Stimulated activated CD8-positive, alpha-beta memory T cell treated with anti-CD3 and anti-CD28 coated beads, Interleukin-4, amount 100 ng/mL, for 4 hours (primary cell): ENCODE data around the gene GALNT14.

Source experiments
- DNase-seq, 2 donors: peaks; one replicate each; pipeline ENCODE4 v3.0.0-alpha.2; 2020; ENCODE audit warnings: low read depth in 2 of 2, low spot score in 1 of 2

The GALNT14 gene

DNA sequence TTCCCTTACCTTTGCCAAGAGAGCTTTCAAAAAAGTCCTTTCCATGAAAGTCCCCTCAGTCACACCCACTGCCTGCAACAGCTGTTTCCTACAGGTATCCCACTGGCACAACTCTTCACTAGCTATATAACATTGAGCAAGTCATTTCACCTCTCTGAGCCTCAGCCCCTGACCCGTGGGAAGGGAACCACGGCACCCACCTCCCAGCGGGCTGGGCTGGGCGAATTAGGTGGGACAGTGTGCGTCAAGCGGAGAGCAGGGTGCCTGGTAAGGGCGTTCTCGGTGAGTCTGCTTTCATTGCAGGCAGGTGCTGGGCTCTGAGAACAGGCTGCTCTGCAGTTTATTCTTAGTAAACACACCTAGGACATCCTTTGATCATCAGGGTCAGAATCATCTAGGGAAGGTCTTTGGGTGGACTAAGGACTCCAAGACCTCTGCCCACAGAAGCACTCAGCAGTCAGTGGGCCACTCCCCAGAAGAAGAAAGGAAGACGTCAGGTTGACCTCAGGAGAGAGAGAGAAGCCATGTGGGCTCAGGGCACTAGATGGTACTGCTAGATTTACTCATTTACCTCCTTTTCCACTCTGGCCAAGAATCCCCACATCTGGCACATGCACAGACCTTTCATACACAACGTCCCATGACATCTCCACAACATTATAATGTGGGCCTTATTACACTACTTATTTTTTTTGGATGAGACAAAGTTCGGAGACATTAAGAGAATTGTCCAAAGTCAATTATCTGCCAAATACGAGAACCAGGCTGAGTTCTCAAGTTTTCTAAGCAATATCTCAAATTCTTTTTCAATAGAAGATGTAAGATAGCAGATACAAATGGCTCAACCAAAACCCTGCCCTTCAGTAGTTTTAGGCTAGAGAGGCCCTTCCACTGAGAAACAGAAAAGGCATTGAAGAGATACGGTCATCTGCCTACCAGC is 79.9 kb downstream of the GALNT14 start:
- DNase-seq, result no peak

DNA sequence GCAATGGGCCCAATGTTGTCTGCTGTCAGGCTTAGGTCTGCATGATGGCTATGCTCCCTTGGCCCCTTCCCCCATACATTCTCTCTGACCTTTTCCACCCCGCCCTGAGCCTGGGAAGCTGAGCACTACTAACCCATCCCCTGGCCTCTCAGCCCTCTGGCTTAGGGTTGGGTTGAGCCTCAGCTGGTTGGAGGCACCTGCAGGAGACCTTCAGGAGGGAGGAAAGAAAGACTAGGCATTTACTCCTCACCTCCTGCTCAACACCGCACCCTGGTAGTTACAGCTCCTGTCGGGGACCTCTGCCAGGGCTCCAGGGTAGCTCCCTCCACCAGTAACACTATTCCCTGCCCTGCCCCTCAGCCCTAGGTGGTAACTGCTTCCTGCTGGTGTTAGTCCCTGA is 80.5 kb downstream of the GALNT14 start:
- no peak for DNase-seq

DNA sequence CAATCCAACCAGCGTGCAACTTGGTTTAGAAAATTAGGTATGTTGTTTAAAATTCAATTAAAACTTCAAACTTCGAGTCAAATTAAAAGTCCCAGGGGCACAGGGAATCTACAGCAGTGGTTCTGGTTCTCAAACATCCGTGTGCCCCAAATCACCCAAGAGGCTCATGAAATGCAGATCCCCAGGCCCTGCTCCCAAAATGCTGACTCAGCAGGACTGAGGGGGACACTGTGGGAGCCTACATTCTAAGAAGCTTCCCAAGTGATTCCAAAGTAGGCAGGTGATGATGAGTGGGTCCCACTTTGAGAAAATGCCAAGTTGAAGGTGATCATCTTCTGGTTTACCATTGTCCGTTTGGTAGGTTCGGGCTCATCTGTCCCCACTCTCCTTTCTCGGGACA is 82.3 kb downstream of the GALNT14 start:
- DNase-seq, result no peak

DNA sequence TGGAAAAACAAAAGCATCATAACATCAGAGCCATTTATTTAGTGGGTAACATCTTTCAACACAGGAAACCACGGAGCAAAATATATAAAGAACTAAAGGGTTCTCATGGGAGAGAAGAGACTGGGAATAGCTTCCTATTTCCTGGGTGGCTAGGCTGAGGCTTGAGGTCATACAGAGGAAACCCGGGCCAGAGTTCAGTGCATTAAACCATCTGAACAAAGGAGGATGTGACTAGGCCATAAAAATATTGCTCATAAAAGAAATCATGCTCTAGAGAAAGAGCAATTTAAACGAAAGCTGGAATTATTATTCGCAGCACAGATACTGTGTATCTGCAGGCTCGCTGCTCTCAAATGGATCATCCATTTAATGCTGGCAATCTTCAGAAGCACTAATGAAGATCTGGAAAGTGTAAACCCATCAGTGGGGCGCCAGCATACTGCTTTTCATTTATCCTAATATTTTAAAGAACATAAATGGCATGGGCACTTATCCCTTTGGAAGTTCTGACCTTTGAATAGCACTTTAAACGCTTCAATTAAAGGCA is 83.3 kb downstream of the GALNT14 start:
- DNase-seq, result no peak

DNA sequence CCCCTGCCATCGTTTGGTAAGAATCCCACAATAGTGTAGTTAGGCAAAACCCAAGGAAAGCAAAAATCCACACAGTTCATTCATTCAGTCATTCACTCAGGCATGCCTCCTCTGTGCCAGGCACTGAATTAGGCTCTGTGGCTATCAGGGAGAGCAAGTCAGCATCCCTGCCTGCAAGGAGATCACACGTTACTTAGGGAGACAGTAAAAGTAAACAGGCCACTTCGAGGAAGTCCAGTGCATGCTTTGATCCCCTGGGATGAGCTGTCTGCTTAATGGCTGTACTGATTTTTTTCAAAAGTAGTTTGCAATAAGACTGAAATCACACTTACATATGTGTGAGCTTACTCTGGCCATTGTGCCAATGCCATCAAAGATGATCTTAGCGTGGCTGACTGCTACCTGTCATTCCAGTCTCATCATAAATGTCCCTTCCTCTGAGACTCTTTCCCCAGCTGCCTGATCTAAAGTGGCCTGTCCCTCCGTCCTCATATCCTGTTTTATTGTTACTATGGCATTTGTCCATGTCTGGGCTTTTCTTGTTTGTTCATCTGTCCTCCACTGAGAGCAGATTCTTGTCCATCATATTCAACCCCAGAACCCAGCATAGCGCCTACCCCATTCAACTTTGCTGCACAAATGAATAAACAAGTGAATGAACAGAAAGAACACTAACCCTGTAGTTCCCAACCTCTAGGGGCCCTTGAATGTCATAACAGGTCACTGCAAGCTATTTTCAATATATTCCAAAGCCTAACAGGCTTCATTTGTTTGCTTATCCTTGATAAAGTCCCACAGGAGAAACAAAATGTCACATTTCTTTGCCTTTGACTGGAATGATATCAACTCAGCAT is 84.1 kb downstream of the GALNT14 start:
- DNase-seq, result no peak

DNA sequence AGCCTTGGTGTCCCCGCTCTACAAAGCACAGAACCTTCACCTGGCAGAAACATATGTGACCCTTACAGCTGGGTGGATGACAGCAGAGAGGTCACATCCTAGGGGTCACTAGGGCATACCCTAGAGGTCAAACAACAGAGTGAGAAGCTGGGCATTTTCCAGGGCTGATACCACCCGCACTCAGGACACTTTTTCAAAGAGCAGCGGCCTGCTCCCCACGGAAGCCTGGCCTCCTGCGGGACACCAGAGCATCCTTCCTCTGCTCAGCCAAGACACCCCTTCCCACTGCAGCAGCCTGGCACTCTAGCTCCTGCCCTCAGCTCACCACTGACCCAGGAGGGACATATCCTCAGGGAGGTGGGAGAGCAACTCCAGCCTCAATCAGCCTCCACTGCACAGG is 86.0 kb downstream of the GALNT14 start:
- DNase-seq, result no peak

DNA sequence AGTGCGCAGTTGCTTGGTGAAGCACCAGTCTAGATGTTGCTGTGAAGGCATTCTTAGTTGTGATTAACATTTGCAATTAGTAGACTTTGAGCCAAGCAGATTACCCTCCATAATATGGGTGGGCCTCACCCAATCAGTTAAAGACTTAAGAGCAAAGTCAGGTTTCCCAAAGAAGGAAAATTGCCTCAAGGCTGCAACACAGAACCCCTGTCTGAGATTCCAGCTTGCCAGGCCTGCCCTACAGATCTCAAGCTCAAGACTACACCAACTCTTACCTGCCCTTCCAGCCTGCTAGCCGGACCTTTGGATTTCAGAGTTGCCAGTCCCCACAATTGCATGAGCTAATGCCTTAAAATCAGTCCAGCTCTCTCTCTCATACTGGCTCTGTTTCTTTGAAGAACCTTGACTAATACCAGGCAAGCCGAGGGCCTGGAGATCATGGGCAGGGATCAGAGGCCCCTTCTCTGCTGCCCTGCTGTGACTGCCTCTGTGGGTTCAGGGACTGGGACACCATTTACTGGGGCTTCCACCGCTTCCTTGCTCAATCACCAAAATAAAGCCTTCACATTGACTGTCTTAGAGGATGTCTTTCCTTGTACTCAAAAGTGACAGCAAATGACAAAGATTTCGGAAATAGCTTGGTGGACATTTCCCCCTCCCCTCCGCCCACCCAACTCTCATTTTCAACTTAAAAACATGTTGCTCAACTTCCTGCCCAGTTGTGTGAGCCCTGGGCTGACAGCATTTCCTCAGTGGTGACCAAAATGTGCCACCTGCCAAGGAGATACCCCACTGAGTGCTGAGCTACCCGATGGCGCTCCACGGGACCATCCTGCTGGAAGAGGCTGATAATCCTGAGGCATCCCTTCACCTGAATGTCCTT is 86.7 kb downstream of the GALNT14 start:
- DNase-seq, result no peak

DNA sequence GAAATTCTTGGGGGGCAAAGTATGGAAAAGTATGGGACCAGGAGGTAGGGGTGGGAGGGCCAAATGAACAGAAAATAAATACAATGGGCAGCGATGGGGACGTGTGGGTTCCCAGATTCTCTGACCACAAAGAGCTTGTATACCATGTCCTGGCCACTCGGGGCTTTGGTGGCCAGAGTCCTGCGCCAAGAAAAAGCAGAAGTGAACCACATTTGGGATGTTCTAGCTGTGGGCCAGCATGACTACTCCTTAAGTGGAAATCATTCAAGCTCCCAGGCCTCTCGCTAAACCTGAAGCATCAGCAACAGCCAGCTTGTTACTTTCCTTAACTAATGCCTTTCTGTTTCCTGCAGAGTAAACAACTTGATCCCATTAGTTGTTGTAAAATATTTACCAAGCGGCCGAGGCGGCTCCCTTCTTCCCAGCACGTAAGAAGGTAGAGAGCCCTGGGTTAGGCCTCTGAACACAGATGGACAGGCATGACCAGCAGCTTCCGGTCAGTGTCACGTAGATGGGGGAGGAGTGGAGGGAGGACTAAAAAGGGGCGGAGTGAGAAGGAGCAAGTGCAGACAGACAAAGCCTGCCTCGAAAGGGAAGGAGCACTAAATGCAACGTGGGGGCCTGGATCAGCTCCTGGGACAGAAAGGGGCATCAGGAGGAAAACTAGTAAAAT is 88.2 kb downstream of the GALNT14 start:
- no peak for DNase-seq

DNA sequence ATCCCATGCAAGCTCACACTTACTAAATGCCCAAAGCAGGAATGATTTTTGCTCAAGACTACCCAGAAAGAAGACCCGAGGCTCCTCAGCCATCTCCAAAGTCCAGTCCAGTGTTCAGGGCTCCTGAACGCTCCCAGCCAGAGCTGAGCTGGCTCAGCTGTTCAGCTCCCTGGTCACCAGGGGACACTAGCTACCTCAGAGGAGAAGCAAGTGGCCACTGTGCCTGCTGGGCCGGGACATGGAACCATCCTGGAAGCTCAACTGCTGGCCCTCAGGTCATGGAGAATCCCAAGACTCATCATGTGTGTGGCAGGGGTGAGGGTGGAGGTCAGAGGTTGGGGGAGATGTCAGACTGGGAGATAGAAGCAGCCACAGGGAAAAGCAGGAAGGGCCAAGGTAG is 89.0 kb downstream of the GALNT14 start:
- DNase-seq, result no peak

DNA sequence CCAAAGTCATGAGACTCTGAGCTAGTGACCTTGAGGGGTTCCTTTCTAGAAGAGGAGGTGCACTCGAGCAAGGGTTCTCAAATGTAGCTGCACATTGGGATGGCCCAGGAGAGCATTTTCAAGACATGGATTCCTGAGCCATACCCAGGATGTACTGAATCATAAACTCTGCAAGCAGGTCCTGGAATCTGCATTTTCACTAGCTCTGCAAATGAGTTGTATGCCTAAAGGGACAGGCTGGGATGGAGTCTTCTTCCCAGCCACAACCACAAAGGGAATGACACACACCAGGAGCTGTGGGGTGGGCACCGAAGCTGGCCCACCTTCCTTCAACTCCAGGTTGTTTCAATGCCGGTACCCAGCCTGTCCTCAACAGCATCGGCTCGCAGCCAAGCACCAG is 90.6 kb downstream of the GALNT14 start:
- no peak for DNase-seq

DNA sequence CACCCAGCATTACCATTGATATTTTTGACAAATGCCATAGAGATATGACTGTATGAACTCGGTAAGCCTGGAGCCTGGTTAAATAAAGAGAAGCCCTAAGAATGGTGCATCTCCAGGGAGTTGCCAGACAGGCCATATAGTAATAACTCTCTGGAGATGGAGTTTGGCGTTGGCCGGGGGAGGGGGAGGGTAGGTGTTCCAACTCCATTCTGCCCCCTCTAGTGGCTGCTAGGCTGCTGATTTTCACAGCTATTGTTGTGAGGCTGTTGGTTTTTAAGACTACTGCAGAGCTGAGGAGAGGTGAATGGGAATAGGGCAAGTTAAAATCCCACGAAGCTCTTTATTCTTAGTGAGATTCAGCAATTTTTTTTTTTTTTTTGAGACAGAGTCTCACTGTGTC is 99.9 kb downstream of the GALNT14 start:
- no peak for DNase-seq

DNA sequence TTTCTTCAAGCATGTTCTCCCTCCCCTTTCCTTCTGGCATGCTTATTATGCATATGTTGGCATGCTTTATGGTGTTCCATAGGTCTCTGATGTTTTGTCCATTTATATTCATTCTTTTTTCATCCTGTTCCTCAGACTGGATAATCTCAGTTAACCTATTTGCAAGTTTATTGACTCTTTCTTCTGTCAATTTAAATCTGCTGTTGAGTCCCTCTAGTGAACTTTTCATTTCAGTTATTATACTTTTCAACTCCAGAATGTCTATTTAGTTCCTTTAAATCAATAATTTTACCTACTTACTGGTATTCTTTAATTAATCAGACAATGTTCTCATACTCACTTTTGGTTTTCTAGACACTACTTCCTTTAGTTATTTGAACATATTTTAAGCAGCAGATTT is 101.2 kb downstream of the GALNT14 start:
- DNase-seq, result no peak

DNA sequence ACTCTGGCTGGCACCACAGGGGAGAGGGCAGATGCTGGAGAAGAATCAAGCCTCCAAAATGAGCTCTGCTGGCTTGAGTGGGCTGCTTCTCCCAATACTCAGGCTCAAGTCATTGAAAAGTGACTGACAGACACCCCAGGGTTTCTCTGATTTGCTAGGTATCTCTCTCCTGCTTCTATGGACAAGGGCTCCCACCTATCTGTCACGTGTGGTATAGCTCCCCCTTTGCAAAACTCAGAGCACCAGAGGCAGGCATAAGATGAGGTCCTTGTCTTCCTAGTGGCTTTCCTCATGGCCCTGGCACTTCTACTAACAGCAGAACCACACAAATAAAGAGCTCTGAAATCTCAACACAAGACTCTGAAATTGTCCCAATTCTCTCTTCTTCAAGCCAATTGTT is 105.2 kb downstream of the GALNT14 start:
- DNase-seq, result no peak

DNA sequence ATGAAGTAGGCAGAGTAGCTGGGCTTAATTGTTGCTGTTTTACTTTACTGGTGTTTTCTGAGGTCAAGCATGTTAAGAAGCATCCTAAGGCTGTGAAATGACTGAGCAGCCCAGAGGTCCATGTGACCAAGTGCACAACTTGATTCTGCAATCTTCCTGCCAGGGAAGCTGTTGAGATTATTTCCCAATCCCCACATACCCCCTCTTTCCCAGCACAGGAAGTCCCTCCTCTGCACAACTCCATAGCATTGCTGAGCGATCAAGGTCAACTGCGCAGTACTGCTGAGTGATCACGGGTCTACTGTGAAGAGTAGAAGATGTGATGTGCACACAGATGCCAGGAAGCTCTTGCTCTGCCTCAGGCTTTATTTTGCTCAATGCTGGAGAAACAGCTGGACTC is 105.8 kb downstream of the GALNT14 start:
- no peak for DNase-seq

DNA sequence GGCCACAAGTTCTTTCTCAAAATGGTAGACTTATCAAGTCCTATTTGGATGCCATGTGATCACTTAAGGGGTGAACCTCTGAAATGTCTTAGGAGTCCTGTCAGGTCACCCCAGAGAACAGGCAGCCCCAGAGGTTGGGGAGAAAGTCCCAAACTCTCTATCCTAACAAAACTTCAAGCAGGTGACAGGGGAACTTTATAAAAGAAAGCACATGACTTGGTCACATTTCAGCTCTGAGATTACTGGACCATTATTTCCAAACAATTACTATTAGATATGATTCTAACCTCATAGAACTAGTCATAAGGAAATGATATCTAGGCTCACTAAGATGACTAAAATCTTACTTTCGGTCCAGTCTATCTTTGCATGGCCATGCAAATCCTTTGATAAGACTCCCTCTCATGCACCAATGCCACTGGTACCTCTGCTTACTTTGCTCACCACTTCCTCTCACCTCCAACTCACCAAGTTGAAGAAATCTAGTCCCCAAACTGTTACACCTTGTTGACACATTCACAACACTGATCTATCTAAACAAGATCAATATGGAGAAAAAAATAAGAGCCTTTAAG is 107.0 kb downstream of the GALNT14 start:
- DNase-seq, result no peak

DNA sequence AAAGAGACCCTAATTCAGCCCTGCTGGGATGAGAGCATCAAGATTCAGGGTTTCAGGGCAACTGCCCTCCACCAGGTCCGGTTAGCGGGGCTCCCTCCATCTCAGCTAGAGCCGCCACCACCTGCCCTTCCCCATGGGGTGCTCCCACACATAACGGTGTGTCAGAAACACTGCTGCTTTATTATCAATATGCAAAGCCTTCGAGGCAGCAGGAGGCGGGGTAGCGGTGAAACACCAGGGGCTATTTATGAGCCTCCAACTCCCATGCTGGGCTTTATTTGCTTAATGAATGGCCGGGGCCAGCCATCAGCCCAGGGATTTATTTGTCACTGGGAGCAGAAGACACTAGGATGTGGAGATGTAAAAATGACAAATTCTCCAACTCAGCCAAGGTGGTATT is 109.8 kb downstream of the GALNT14 start:
- no peak for DNase-seq

DNA sequence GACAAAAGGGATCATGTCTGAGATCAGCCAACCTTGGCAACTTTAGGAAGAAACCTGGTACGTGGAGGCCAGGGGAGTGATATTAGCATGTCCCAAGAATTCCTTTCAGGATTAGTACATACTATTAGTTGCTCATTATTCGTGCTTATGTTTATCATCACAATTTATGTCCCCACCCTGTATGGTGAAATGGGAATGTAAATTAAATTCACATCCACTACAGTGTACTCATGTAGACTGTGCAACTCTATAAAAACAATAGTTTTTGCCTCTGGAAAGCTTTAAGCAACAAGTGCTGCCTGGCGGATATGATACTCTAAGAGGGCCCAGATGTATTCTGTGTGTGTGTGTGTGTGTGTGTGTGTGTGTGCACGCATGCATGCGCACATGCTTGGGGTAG is 110.7 kb downstream of the GALNT14 start:
- no peak for DNase-seq

DNA sequence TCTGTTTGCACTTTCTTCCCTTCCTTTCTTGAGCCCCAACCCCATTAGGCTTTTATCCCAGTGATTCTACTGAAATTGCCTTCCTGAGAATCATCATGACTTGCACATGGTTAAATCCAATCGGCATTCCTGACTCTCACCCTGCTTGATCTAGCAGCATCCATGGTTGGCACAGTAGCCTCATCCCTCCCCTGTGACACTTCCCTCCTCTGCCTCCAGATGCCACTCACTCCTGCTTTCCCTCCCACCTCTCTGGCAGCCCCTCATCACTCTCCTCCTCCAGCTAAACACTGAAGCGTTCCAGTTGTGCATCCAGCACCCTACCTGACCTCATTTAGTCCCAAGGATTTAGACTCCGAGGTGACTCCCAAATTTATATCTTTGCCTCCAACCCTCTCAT is 114.7 kb downstream of the GALNT14 start:
- DNase-seq, result no peak

DNA sequence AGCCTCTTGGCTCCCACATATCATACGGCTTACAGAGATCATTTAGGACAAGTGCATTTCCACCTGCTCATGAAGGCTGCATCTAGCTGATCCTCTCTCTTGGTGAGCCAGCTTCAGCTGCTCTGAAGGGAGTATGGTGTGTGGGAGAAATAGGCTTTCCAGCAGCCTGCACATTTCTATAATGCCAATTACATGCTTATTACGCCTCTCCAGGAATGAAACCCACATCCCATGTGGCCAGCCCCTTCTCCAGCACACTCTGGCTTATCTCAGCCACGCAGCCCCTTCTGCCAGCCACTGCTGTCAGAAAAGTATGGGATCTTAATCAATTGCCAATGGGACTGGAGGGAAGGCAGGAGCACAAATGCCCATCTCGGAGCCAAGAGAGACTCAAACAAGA is 117.5 kb downstream of the GALNT14 start:
- DNase-seq, result no peak

DNA sequence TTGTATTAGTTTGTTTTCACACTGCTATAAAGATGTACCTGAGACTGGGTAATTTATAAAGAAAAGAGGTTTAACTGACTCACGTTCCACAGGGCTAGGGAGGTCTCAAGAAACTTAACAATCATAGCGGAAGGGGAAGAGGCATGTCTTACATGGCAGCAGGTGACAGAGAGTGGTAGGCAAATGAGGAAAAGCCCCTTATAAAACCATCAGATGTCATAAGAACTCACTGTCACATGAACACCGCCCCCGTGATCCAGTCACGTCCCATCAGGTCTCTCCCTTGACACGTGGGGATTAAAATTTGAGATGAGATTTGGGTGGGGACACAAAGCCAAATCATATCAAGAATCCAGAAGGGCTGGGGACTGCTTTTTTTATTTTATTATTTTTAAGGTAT is 120.0 kb downstream of the GALNT14 start:
- no peak for DNase-seq
